Measurements from ENCODE around the gene BRIP1. TPM values are rescaled to one million over a fixed set of nuclear protein-coding genes. Genes with fewer than 3 reads are reported as not detected.
"Not testable (repeated sequence)": the region's sequence is repeated elsewhere in the genome, so short reads cannot be mapped to it uniquely, and the experiment has no call there.

Gene BRIP1
- total RNA-seq, 3 donors from 2014 or later (not counting 1 experiment from before 2014, with no cell fraction given) = 2.7 to 3.7 (median 2.9) TPM

GRCh38 chr17:61672140-61672539 is 191.2 kb downstream of the BRIP1 start:
- no peaks in the 10 kb centered on the region for H3K4me1 Mint-ChIP-seq
- H3K4me1 ChIP-seq (ENCODE audit: control insufficient read depth, insufficient read depth, low read length) = no peaks in the 10 kb centered on the region
- DNase-seq (no peak), ATAC-seq (no peak)
- WGBS (ENCODE audit: insufficient coverage) = no CpG with 5 or more reads among the region's 1 CpG
- H3K4me3 ChIP-seq (ENCODE audit: low read length) = no peak overlapping the region
- intact Hi-C loops (cut with micrococcal nuclease) = no loop called here
- no peaks in the 10 kb centered on the region for H3K27me3 ChIP-seq (ENCODE audit: control insufficient read depth, insufficient read depth, low read length)
- no peaks in the 10 kb centered on the region for H3K9me3 Mint-ChIP-seq
- TF ChIP-seq, protein P1, sequence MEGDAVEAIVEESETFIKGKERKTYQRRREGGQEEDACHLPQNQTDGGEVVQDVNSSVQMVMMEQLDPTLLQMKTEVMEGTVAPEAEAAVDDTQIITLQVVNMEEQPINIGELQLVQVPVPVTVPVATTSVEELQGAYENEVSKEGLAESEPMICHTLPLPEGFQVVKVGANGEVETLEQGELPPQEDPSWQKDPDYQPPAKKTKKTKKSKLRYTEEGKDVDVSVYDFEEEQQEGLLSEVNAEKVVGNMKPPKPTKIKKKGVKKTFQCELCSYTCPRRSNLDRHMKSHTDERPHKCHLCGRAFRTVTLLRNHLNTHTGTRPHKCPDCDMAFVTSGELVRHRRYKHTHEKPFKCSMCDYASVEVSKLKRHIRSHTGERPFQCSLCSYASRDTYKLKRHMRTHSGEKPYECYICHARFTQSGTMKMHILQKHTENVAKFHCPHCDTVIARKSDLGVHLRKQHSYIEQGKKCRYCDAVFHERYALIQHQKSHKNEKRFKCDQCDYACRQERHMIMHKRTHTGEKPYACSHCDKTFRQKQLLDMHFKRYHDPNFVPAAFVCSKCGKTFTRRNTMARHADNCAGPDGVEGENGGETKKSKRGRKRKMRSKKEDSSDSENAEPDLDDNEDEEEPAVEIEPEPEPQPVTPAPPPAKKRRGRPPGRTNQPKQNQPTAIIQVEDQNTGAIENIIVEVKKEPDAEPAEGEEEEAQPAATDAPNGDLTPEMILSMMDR (IDR thresholded peaks at IDR 0.05) = no peak
- no peak overlapping the region for H3K27ac ChIP-seq (ENCODE audit: low read length)
- no peak overlapping the region for H3K4me3 Mint-ChIP-seq
- H3K36me3 ChIP-seq (ENCODE audit: control insufficient read depth, insufficient read depth, low read length) = no peaks in the 10 kb centered on the region
- H3K36me3 Mint-ChIP-seq = no peaks in the 10 kb centered on the region
- H3K27ac Mint-ChIP-seq = no peak overlapping the region
- H3K27me3 Mint-ChIP-seq (ENCODE audit: low read depth in 2 of 2) = peaks cover 0 to 2% of the 10 kb centered on the region in 2 donors
- H3K9me3 ChIP-seq (ENCODE audit: control insufficient read depth, insufficient read depth, low read length) = no peaks in the 10 kb centered on the region

GRCh38 chr17:61670691-61671090 is 192.6 kb downstream of the BRIP1 start:
- Mint-ChIP-seq H3K27me3 (ENCODE audit: low read depth in 2 of 2) (peaks cover 0 to 2% of the 10 kb centered on the region in 2 donors), H3K9me3 (no peaks in the 10 kb centered on the region), H3K4me3 (no peak overlapping the region), H3K27ac (no peak overlapping the region), H3K36me3 (no peaks in the 10 kb centered on the region), H3K4me1 (no peaks in the 10 kb centered on the region)
- H3K4me1 ChIP-seq (ENCODE audit: control insufficient read depth, insufficient read depth, low read length) = no peaks in the 10 kb centered on the region
- H3K36me3 ChIP-seq (ENCODE audit: control insufficient read depth, insufficient read depth, low read length) = no peaks in the 10 kb centered on the region
- TF ChIP-seq, protein P1 (IDR thresholded peaks at IDR 0.05) = no peak
- 100% methylated on average over 1 of the region's 2 CpGs for WGBS (ENCODE audit: insufficient coverage)
- H3K27me3 ChIP-seq (ENCODE audit: control insufficient read depth, insufficient read depth, low read length) = no peaks in the 10 kb centered on the region
- ATAC-seq = no peak
- H3K9me3 ChIP-seq (ENCODE audit: control insufficient read depth, insufficient read depth, low read length) = no peaks in the 10 kb centered on the region
- no peak for DNase-seq
- intact Hi-C loops (cut with micrococcal nuclease) = no loop called here
- no peak overlapping the region for H3K4me3 ChIP-seq (ENCODE audit: low read length)
- H3K27ac ChIP-seq (ENCODE audit: low read length) = no peak overlapping the region

GRCh38 chr17:61669522-61669921 is 193.8 kb downstream of the BRIP1 start:
- no peak for DNase-seq
- no peak overlapping the region for H3K27ac ChIP-seq (ENCODE audit: low read length)
- Mint-ChIP-seq H3K27me3 (ENCODE audit: low read depth in 2 of 2) (peaks cover 5 to 8% of the 10 kb centered on the region in 2 donors), H3K27ac (no peak overlapping the region), H3K4me1 (no peaks in the 10 kb centered on the region), H3K9me3 (no peaks in the 10 kb centered on the region), H3K36me3 (no peaks in the 10 kb centered on the region), H3K4me3 (no peak overlapping the region)
- intact Hi-C loops (cut with micrococcal nuclease) = no loop called here
- H3K9me3 ChIP-seq (ENCODE audit: control insufficient read depth, insufficient read depth, low read length) = no peaks in the 10 kb centered on the region
- no peaks in the 10 kb centered on the region for H3K4me1 ChIP-seq (ENCODE audit: control insufficient read depth, insufficient read depth, low read length)
- TF ChIP-seq, protein P1 (IDR thresholded peaks at IDR 0.05) = no peak
- H3K36me3 ChIP-seq (ENCODE audit: control insufficient read depth, insufficient read depth, low read length) = no peaks in the 10 kb centered on the region
- no peak for ATAC-seq
- no peaks in the 10 kb centered on the region for H3K27me3 ChIP-seq (ENCODE audit: control insufficient read depth, insufficient read depth, low read length)
- H3K4me3 ChIP-seq (ENCODE audit: low read length) = no peak overlapping the region

- DNase-seq (no peak), ATAC-seq (no peak)
- H3K27me3 ChIP-seq (ENCODE audit: control insufficient read depth, insufficient read depth, low read length) = no peaks in the 10 kb centered on the region
- no peak overlapping the region for H3K4me3 ChIP-seq (ENCODE audit: low read length)
- H3K27me3 Mint-ChIP-seq (ENCODE audit: low read depth in 2 of 2) = peaks cover 4 to 14% of the 10 kb centered on the region in 2 donors
- H3K4me1 Mint-ChIP-seq = no peaks in the 10 kb centered on the region
- H3K27ac ChIP-seq (ENCODE audit: low read length) = no peak overlapping the region
- H3K4me3 Mint-ChIP-seq = no peak overlapping the region
- TF ChIP-seq, protein P1 (IDR thresholded peaks at IDR 0.05) = no peak
- WGBS (ENCODE audit: insufficient coverage) = 97% methylated on average over 2 of the region's 3 CpGs
- H3K4me1 ChIP-seq (ENCODE audit: control insufficient read depth, insufficient read depth, low read length) = no peaks in the 10 kb centered on the region
- H3K27ac Mint-ChIP-seq = no peak overlapping the region
- H3K36me3 Mint-ChIP-seq = no peaks in the 10 kb centered on the region
- no peaks in the 10 kb centered on the region for H3K9me3 Mint-ChIP-seq
- no peaks in the 10 kb centered on the region for H3K36me3 ChIP-seq (ENCODE audit: control insufficient read depth, insufficient read depth, low read length)
- H3K9me3 ChIP-seq (ENCODE audit: control insufficient read depth, insufficient read depth, low read length) = no peaks in the 10 kb centered on the region
- intact Hi-C loops (cut with micrococcal nuclease) = no loop called here
These were observed 194.8 kb downstream of the BRIP1 start for GRCh38 chr17:61668486-61668885.

GRCh38 chr17:61666406-61667088 is 196.8 kb downstream of the BRIP1 start:
- intact Hi-C loops (cut with micrococcal nuclease); H3K4me1 Mint-ChIP-seq; H3K27ac Mint-ChIP-seq; H3K36me3 ChIP-seq (ENCODE audit: control insufficient read depth, insufficient read depth, low read length); H3K4me3 Mint-ChIP-seq; H3K4me1 ChIP-seq (ENCODE audit: control insufficient read depth, insufficient read depth, low read length); H3K4me3 ChIP-seq (ENCODE audit: low read length); DNase-seq; H3K36me3 Mint-ChIP-seq; H3K9me3 Mint-ChIP-seq; ATAC-seq; H3K27ac ChIP-seq (ENCODE audit: low read length); H3K9me3 ChIP-seq (ENCODE audit: control insufficient read depth, insufficient read depth, low read length); H3K27me3 ChIP-seq (ENCODE audit: control insufficient read depth, insufficient read depth, low read length): not testable (repeated sequence)
- peaks cover 14 to 28% of the 10 kb centered on the region in 2 donors for H3K27me3 Mint-ChIP-seq (ENCODE audit: low read depth in 2 of 2)
- 96% methylated on average over 3 of the region's 5 CpGs for WGBS (ENCODE audit: insufficient coverage)
